T-helper 2 cell treated with Interferon-gamma antibody and Interleukin-4, amounts not matched to agents 100 ng/mL and 5 ng/mL, for 36 hours (primary cell): ENCODE data around the gene EFS. TPM values are rescaled to one million over a fixed set of nuclear protein-coding genes. Genes with fewer than 3 reads are reported as not detected.
"Not testable (repeated sequence)": the region's sequence is repeated elsewhere in the genome, so short reads cannot be mapped to it uniquely, and the experiment has no call there.

Source experiments
- intact Hi-C: fragments of 100-400 bp; cut with micrococcal nuclease; formaldehyde crosslinking; loops from one replicate; pipeline ENCODE4 v1.15.1; 2023
- total RNA-seq: library from RNA; stranded (reverse); gene quantifications from 2 replicates; pipeline ENCODE4 v1.2.3, GENCODE V29; 2022

EFS gene
- not detected in 2 replicates for total RNA-seq

- intact Hi-C loops, result no loop called here
Observed at GRCh38 chr14:23365036-23365731, at the start of gene EFS. Gene EFS, minus strand, starts transcription at chr14:23365172. Its CDS starts 147 bp downstream, at chr14:23365025.

- intact Hi-C loops, result no loop called here
Observed at GRCh38 chr14:23414254-23414653, 49.3 kb upstream of the EFS start.

- intact Hi-C loops, result no loop called here
Observed at GRCh38 chr14:23413681-23414080, 48.7 kb upstream of the EFS start.

- intact Hi-C loops, result no loop called here
Observed at GRCh38 chr14:23411563-23412525, 46.9 kb upstream of the EFS start.

GRCh38 chr14:23409966-23410635, 45.1 kb upstream of the EFS start:
- intact Hi-C loops, result no loop called here

GRCh38 chr14:23409475-23409874, 44.5 kb upstream of the EFS start:
- intact Hi-C loops, result no loop called here

GRCh38 chr14:23408307-23408630, 43.3 kb upstream of the EFS start:
- intact Hi-C loops, result no loop called here

- intact Hi-C loops, result no loop called here
Observed at GRCh38 chr14:23407516-23408306, 42.7 kb upstream of the EFS start, which contains the start of gene MYH6. Gene MYH6, minus strand, starts transcription at chr14:23408273. Its CDS starts 1,050 bp downstream, at chr14:23407223.

GRCh38 chr14:23406725-23407355, 41.9 kb upstream of the EFS start:
- intact Hi-C loops, result no loop called here

GRCh38 chr14:23406244-23406643, 41.3 kb upstream of the EFS start:
- intact Hi-C loops, result no loop called here

GRCh38 chr14:23405516-23406025, 40.6 kb upstream of the EFS start:
- intact Hi-C loops, result no loop called here

- intact Hi-C loops, result no loop called here
Observed at GRCh38 chr14:23405096-23405495, 40.1 kb upstream of the EFS start.

GRCh38 chr14:23404331-23404900, 39.4 kb upstream of the EFS start:
- intact Hi-C loops, result no loop called here

- intact Hi-C loops, result no loop called here
Observed at GRCh38 chr14:23403908-23404307, 38.9 kb upstream of the EFS start.

- intact Hi-C loops, result no loop called here
Observed at GRCh38 chr14:23403139-23403438, 38.1 kb upstream of the EFS start.

GRCh38 chr14:23402296-23403138, 37.5 kb upstream of the EFS start:
- intact Hi-C loops, result no loop called here

- intact Hi-C loops, result no loop called here
Observed at GRCh38 chr14:23401291-23401690, 36.3 kb upstream of the EFS start.

GRCh38 chr14:23400496-23401149, 35.7 kb upstream of the EFS start:
- intact Hi-C loops, result not testable (repeated sequence)

- intact Hi-C loops, result no loop called here
Observed at GRCh38 chr14:23399591-23399990, 34.6 kb upstream of the EFS start.
